Measurements from ENCODE around the gene MIOS. TPM values are rescaled to one million over a fixed set of nuclear protein-coding genes. Genes with fewer than 3 reads are reported as not detected.
"Not testable (repeated sequence)": the region's sequence is repeated elsewhere in the genome, so short reads cannot be mapped to it uniquely, and the experiment has no call there.

The MIOS gene
- total RNA-seq, 6 donors from 2014 or later, result 14.0 to 47.6 (median 27.7) TPM

- no peak for DNase-seq
- Histone ChIP-seq H3K9me3 (no peaks in the 10 kb centered on the region), H3K27ac (no peak overlapping the region), H3K4me3 (no peak overlapping the region), H3K27me3 (no peaks in the 10 kb centered on the region), H3K4me1 (no peaks in the 10 kb centered on the region), H3K36me3 (peaks cover 0 to 7% (median 0%) of the 10 kb centered on the region in 4 donors)
- WGBS, 2 donors, result 97 to 100% methylated on average over 1 of the region's 1 CpG
- ATAC-seq (ENCODE audit: low FRiP score in 2 of 2), result no peak
- TF ChIP-seq POLR2A (IDR thresholded peaks at IDR 0.05), result no peak
- TF ChIP-seq CTCF (IDR thresholded peaks at IDR 0.05), result no peak
- TF ChIP-seq EP300 (IDR thresholded peaks at IDR 0.05), result no peak
- TF ChIP-seq POLR2AphosphoS5 (IDR thresholded peaks at IDR 0.05), result no peak
These were observed 13.3 kb upstream of the MIOS start for GRCh38 chr7:7553386-7553785.

GRCh38 chr7:7554021-7554432, 12.7 kb upstream of the MIOS start:
- DNase-seq (no peak), ATAC-seq (ENCODE audit: low FRiP score in 2 of 2) (no peak)
- Histone ChIP-seq H3K27me3 (no peaks in the 10 kb centered on the region), H3K9me3 (peaks cover 0 to 3% (median 0%) of the 10 kb centered on the region in 4 donors), H3K4me1 (no peaks in the 10 kb centered on the region), H3K27ac (no peak overlapping the region), H3K36me3 (peaks cover 0 to 7% (median 0%) of the 10 kb centered on the region in 4 donors), H3K4me3 (no peak overlapping the region)
- no peak for TF ChIP-seq POLR2A (IDR thresholded peaks at IDR 0.05)
- no peak for TF ChIP-seq CTCF (IDR thresholded peaks at IDR 0.05)
- no peak for TF ChIP-seq EP300 (IDR thresholded peaks at IDR 0.05)
- TF ChIP-seq POLR2AphosphoS5 (IDR thresholded peaks at IDR 0.05), result no peak
- WGBS, 2 donors, result 89 to 90% methylated on average over 5 of the region's 5 CpGs

GRCh38 chr7:7554649-7555575, 11.8 kb upstream of the MIOS start:
- DNase-seq (no peak), ATAC-seq (ENCODE audit: low FRiP score in 2 of 2) (peak in 1 of 2 donors; percentile 12)
- Histone ChIP-seq H3K27me3 (no peaks in the 10 kb centered on the region), H3K4me3 (no peak overlapping the region), H3K4me1 (no peaks in the 10 kb centered on the region), H3K9me3 (peaks cover 0 to 3% (median 0%) of the 10 kb centered on the region in 4 donors), H3K27ac (no peak overlapping the region), H3K36me3 (peaks cover 0 to 7% (median 0%) of the 10 kb centered on the region in 4 donors)
- TF ChIP-seq POLR2AphosphoS5 (IDR thresholded peaks at IDR 0.05), result no peak
- WGBS, 2 donors, result 59 to 60% methylated on average over 8 of the region's 8 CpGs

- DNase-seq (peak in 1 of 2 donors; percentile 24), ATAC-seq (ENCODE audit: low FRiP score in 2 of 2) (peak in 1 of 2 donors; percentile 55)
- Histone ChIP-seq H3K36me3 (peaks cover 0 to 5% (median 0%) of the 10 kb centered on the region in 4 donors), H3K9me3 (peaks cover 0 to 3% (median 0%) of the 10 kb centered on the region in 4 donors), H3K4me3 (no peak overlapping the region), H3K27me3 (no peaks in the 10 kb centered on the region), H3K4me1 (no peaks in the 10 kb centered on the region), H3K27ac (no peak overlapping the region)
- TF ChIP-seq POLR2A (IDR thresholded peaks at IDR 0.05) (no peak), CTCF (IDR thresholded peaks at IDR 0.05) (no peak), EP300 (IDR thresholded peaks at IDR 0.05) (no peak), POLR2AphosphoS5 (IDR thresholded peaks at IDR 0.05) (no peak)
- 92 to 100% methylated on average over 1 of the region's 1 CpG for WGBS, 2 donors
These were observed 9.8 kb upstream of the MIOS start for GRCh38 chr7:7556852-7557251.

- Histone ChIP-seq H3K9me3 (peaks cover 0 to 3% (median 0%) of the 10 kb centered on the region in 4 donors), H3K4me3 (no peak overlapping the region), H3K4me1 (no peaks in the 10 kb centered on the region), H3K36me3 (peaks cover 0 to under 1% (median 0%) of the 10 kb centered on the region in 4 donors), H3K27ac (no peak overlapping the region), H3K27me3 (no peaks in the 10 kb centered on the region)
- TF ChIP-seq POLR2AphosphoS5 (IDR thresholded peaks at IDR 0.05), result no peak
- no peak for TF ChIP-seq EP300 (IDR thresholded peaks at IDR 0.05)
- no peak for TF ChIP-seq CTCF (IDR thresholded peaks at IDR 0.05)
- no peak for TF ChIP-seq POLR2A (IDR thresholded peaks at IDR 0.05)
- ATAC-seq (ENCODE audit: low FRiP score in 2 of 2) (peak in 1 of 2 donors; percentile 53), DNase-seq (peak in 1 of 2 donors; percentile 45)
- WGBS, 2 donors, result 100% methylated on average over 1 to 5 of the region's 5 CpGs
These were observed 9.4 kb upstream of the MIOS start for GRCh38 chr7:7557252-7557651.

GRCh38 chr7:7561591-7561990, 5.1 kb upstream of the MIOS start:
- not testable (repeated sequence) for H3K27ac ChIP-seq; H3K9me3 ChIP-seq; H3K36me3 ChIP-seq; ATAC-seq (ENCODE audit: low FRiP score in 2 of 2); H3K27me3 ChIP-seq; DNase-seq; H3K4me3 ChIP-seq
- peaks cover 0 to 19% (median 11%) of the 10 kb centered on the region in 4 donors for H3K4me1 ChIP-seq
- WGBS, 2 donors, result 95 to 98% methylated on average over 5 of the region's 5 CpGs

All from upper lobe of left lung (tissue), 6 donors.